Measurements from ENCODE around the gene CYP2B6. TPM values are rescaled to one million over a fixed set of nuclear protein-coding genes. Genes with fewer than 3 reads are reported as not detected.

The CYP2B6 gene
- total and polyA plus RNA-seq, 2 experiments from 2014 or later, result not detected

GRCh38 chr19:41009700-41010235 is 18.7 kb downstream of the CYP2B6 start:
- no peaks in the 10 kb centered on the region for H3K36me3 ChIP-seq
- TF ChIP-seq, protein P1, sequence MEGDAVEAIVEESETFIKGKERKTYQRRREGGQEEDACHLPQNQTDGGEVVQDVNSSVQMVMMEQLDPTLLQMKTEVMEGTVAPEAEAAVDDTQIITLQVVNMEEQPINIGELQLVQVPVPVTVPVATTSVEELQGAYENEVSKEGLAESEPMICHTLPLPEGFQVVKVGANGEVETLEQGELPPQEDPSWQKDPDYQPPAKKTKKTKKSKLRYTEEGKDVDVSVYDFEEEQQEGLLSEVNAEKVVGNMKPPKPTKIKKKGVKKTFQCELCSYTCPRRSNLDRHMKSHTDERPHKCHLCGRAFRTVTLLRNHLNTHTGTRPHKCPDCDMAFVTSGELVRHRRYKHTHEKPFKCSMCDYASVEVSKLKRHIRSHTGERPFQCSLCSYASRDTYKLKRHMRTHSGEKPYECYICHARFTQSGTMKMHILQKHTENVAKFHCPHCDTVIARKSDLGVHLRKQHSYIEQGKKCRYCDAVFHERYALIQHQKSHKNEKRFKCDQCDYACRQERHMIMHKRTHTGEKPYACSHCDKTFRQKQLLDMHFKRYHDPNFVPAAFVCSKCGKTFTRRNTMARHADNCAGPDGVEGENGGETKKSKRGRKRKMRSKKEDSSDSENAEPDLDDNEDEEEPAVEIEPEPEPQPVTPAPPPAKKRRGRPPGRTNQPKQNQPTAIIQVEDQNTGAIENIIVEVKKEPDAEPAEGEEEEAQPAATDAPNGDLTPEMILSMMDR (IDR thresholded peaks at IDR 0.05; ENCODE audit: low read depth, low read length), result no peak
- DNase-seq (ENCODE audit: low read depth in 1 of 2, low spot score in 1 of 2), result no peak
- H3K27me3 ChIP-seq, result no peaks in the 10 kb centered on the region
- H3K4me3 ChIP-seq, result no peak overlapping the region
- H3K9me3 ChIP-seq (ENCODE audit: low read depth), result no peaks in the 10 kb centered on the region
- no peak overlapping the region for H3K27ac ChIP-seq
- no peaks in the 10 kb centered on the region for H3K4me1 ChIP-seq (ENCODE audit: low read depth)

GRCh38 chr19:41013359-41013758 is 22.3 kb downstream of the CYP2B6 start:
- no peak for DNase-seq (ENCODE audit: low read depth in 1 of 2, low spot score in 1 of 2)
- no peaks in the 10 kb centered on the region for H3K36me3 ChIP-seq
- H3K9me3 ChIP-seq (ENCODE audit: low read depth), result no peaks in the 10 kb centered on the region
- H3K27ac ChIP-seq, result no peak overlapping the region
- TF ChIP-seq, protein P1 (IDR thresholded peaks at IDR 0.05; ENCODE audit: low read depth, low read length), result no peak
- H3K27me3 ChIP-seq, result no peaks in the 10 kb centered on the region
- H3K4me3 ChIP-seq, result no peak overlapping the region
- no peaks in the 10 kb centered on the region for H3K4me1 ChIP-seq (ENCODE audit: low read depth)

- TF ChIP-seq, protein P1 (IDR thresholded peaks at IDR 0.05; ENCODE audit: low read depth, low read length), result no peak
- H3K4me3 ChIP-seq, result no peak overlapping the region
- no peak for DNase-seq (ENCODE audit: low read depth in 1 of 2, low spot score in 1 of 2)
- H3K4me1 ChIP-seq (ENCODE audit: low read depth), result no peaks in the 10 kb centered on the region
- H3K36me3 ChIP-seq, result no peaks in the 10 kb centered on the region
- H3K27ac ChIP-seq, result no peak overlapping the region
- no peaks in the 10 kb centered on the region for H3K27me3 ChIP-seq
- no peaks in the 10 kb centered on the region for H3K9me3 ChIP-seq (ENCODE audit: low read depth)
These were observed 23.6 kb downstream of the CYP2B6 start for GRCh38 chr19:41014643-41015042.

GRCh38 chr19:41016488-41017071 is 25.5 kb downstream of the CYP2B6 start:
- H3K27ac ChIP-seq, result no peak overlapping the region
- H3K9me3 ChIP-seq (ENCODE audit: low read depth), result no peaks in the 10 kb centered on the region
- TF ChIP-seq, protein P1 (IDR thresholded peaks at IDR 0.05; ENCODE audit: low read depth, low read length), result no peak
- no peaks in the 10 kb centered on the region for H3K4me1 ChIP-seq (ENCODE audit: low read depth)
- H3K27me3 ChIP-seq, result no peaks in the 10 kb centered on the region
- H3K4me3 ChIP-seq, result no peak overlapping the region
- H3K36me3 ChIP-seq, result no peaks in the 10 kb centered on the region
- no peak for DNase-seq (ENCODE audit: low read depth in 1 of 2, low spot score in 1 of 2)

- no peak overlapping the region for H3K27ac ChIP-seq
- no peaks in the 10 kb centered on the region for H3K9me3 ChIP-seq (ENCODE audit: low read depth)
- no peaks in the 10 kb centered on the region for H3K36me3 ChIP-seq
- TF ChIP-seq, protein P1 (IDR thresholded peaks at IDR 0.05; ENCODE audit: low read depth, low read length), result no peak
- H3K4me1 ChIP-seq (ENCODE audit: low read depth), result no peaks in the 10 kb centered on the region
- no peak overlapping the region for H3K4me3 ChIP-seq
- H3K27me3 ChIP-seq, result no peaks in the 10 kb centered on the region
- DNase-seq (ENCODE audit: low read depth in 1 of 2, low spot score in 1 of 2), result no peak
These were observed 27.7 kb downstream of the CYP2B6 start for GRCh38 chr19:41018736-41019290.
